Motor neuron (in vitro differentiated cells): ENCODE results near the gene WWOX. TPM values are rescaled to one million over a fixed set of nuclear protein-coding genes. Genes with fewer than 3 reads are reported as not detected.

Source experiments
- ATAC-seq, 8 experiments: fragments of 200-7000 bp; cut with Tn5 transposase; replicated peaks in 6 of 8; 2 replicates each; pipeline ENCODE4 v1.8.0; 2021; ENCODE audit warnings: mild to moderate bottlenecking in 8 of 8, moderate library complexity in 8 of 8
- H3K27ac ChIP-seq, 2 donors: fragments of 250-450 bp; sonication (Bioruptor Pico); 2 replicates each; pipeline ENCODE4 v1.9.0; 2021; ENCODE audit warnings: antibody characterized with exemption in 2 of 2, mild to moderate bottlenecking in 2 of 2, moderate library complexity in 1 of 2
- H3K4me1 ChIP-seq, 2 donors: fragments of 250-450 bp; sonication (Bioruptor Pico); replicated peaks in 1 of 2; 2 replicates each; pipeline ENCODE4 v1.6.1; 2021; ENCODE audit warnings: antibody characterized with exemption in 2 of 2, mild to moderate bottlenecking in 2 of 2, moderate library complexity in 1 of 2
- H3K4me3 ChIP-seq, 5 donors: fragments of 250-450 bp; sonication (Bioruptor Pico); 2 replicates each; pipeline ENCODE4 v1.9.0; 2021; ENCODE audit warnings: antibody characterized with exemption in 5 of 5, mild to moderate bottlenecking in 5 of 5, moderate library complexity in 4 of 5
- WGBS, 10 experiments: fragments of 450-650 bp; shearing (Covaris generic); methylation state at CpG; one replicate each; pipeline ENCODE4 v1.0.0; 2022; 5-methylcytosine and 5-hydroxymethylcytosine counted together
- in situ Hi-C, 9 experiments: fragments of 400-800 bp; cut with MboI; loops; one replicate each; pipeline ENCODE4 v1.15.0; 2021; ENCODE audit warnings: low sequenced_read_pairs in 9 of 9, low pct_unique_long_range_greater_than_20kb in 2 of 9; ENCODE audit not compliant: unreplicated experiment in 9 of 9
- total RNA-seq, 8 experiments: library from RNA; unstranded; fragments of 300-600 nt; gene quantifications; 2 replicates each; pipeline versions ENCODE4 v1.2.3 to v1.2.4, GENCODE V29; 2022

The WWOX gene
- total RNA-seq, 8 experiments from 2014 or later = 10.3 to 27.8 (median 12.3) TPM

DNA sequence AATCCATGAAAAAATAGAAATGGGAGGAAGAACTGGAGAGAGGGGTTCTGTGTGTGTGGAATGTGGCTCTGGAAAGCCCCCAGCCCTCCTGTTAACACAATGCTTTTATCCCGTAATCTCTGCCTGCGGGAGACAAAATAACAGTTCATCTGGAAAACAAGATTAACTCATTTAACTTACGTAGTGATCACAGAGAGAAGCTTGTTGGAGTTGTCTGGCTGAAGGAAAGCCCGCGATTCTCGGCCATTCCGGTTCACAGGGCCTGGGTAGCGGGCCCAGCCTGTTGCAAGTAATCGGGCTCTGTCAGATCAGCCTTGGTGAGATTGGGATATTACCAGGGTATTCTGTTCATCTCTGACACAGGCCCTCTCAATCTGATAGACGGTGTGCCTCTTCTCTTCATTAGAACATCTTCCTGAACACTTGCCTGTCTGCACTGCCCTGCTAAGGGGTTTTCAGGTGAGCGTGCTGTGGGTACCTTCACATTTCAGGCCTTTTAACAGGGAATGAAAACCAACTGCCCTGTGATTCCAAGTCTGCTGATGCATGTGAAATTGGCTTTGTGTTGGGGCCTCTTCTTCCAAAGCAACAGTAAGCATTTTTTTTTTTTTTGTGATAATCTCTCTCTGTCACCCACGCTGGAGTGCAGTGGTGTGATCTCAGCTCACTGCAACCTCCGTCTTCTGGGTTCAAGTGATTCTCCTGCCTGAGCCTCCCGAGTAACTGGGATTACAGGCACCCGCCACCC is 609.9 kb downstream of the WWOX start:
- ATAC-seq = peak in 3 of 8 experiments; percentile 12 to 81 (median 77)
- in situ Hi-C loops = no loop called here
- Histone ChIP-seq H3K4me3 (no peak overlapping the region), H3K27ac (no peak overlapping the region), H3K4me1 (no peaks in the 10 kb centered on the region)
- WGBS, 10 experiments = 45 to 100% (median 86%) methylated on average over 1 to 13 of the region's 15 CpGs; no CpG with 5 or more reads in 2 of the 10 experiments

DNA sequence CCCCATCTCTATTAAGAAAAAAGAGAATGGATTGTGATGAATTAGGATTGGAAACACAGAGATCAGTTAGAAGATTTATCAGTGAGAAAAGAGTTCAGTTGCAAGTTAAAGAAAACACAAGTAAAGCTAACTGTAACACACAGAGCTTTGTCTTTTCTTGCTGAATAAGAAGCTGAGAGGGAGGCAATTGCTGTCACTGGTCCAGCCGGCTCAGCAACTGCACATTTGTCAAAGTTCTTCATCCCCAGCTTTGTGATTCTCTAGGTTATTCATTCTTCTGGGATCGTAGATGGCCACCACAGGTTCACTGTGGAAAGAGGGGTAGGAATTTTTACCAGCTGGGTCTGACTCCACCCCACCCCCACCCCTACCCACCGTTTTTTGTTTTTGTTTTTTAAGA is 615.7 kb downstream of the WWOX start:
- WGBS, 10 experiments = 52 to 94% (median 86%) methylated on average over 1 to 3 of the region's 3 CpGs; no CpG with 5 or more reads in 5 of the 10 experiments
- Histone ChIP-seq H3K4me3 (no peak overlapping the region), H3K4me1 (peaks cover 0 to 5% of the 10 kb centered on the region in 2 donors), H3K27ac (no peak overlapping the region)
- no peak for ATAC-seq
- in situ Hi-C loops = no loop called here

GRCh38 chr16:78715673-78716072 is 616.2 kb downstream of the WWOX start:
- Histone ChIP-seq H3K4me3 (no peak overlapping the region), H3K27ac (no peak overlapping the region), H3K4me1 (peaks cover 0 to 5% of the 10 kb centered on the region in 2 donors)
- WGBS, 10 experiments = 0 to 100% (median 92%) methylated on average over 1 to 2 of the region's 4 CpGs; no CpG with 5 or more reads in 4 of the 10 experiments
- in situ Hi-C loops = no loop called here
- no peak for ATAC-seq

DNA sequence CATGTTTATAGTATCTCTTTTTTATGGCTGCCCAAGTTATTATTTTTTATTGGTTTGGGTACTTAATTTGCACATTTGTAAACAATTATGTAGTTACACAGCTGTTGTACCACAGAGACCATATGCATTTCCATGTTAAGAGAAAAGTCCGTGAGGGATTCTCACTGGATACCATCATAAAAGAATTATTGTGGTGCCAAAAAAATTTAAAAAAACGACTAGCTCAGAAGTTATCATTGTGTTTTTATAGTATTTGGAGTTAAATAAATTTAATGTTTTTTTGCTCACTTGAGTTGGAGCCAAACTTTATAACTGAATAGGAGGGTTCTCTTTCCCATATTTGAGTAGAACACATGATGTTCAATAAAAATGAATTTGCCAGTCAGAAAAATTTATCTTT is 618.7 kb downstream of the WWOX start:
- Histone ChIP-seq H3K4me1 (peaks cover 0 to 5% of the 10 kb centered on the region in 2 donors), H3K4me3 (no peak overlapping the region), H3K27ac (no peak overlapping the region)
- in situ Hi-C loops = no loop called here
- ATAC-seq = no peak
- 0 to 91% (median 73%) methylated on average over 1 to 2 of the region's 2 CpGs for WGBS, 10 experiments

DNA sequence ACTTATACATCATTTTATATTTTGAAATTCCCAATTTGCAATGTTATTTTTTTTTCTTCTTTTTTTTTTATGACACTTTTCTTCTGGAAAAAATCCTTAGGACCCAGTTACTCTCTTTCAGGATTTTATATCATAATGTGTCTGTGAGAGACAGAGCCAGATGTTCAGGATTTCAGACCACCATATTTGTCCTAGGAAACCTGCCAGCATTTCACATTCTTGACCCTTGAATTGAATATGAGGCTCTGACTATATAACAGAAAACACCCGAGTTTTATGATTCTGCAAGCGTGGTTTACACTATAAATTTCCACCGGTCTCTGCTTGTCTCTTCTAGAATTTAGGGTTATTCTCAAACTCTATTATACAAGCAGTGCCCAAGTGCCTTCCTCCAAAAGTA is 621.0 kb downstream of the WWOX start:
- no peak overlapping the region for H3K4me3 ChIP-seq
- H3K27ac ChIP-seq = no peak overlapping the region
- ATAC-seq = no peak
- H3K4me1 ChIP-seq = peaks cover 0 to 5% of the 10 kb centered on the region in 2 donors
- in situ Hi-C loops = no loop called here
- WGBS, 10 experiments = 13 to 96% (median 80%) methylated on average over 2 to 3 of the region's 3 CpGs; no CpG with 5 or more reads in 1 of the 10 experiments

- 10 to 100% (median 89%) methylated on average over 1 to 2 of the region's 2 CpGs; no CpG with 5 or more reads in 2 of the 10 experiments for WGBS, 10 experiments
- in situ Hi-C loops = no loop called here
- ATAC-seq = no peak
- no peaks in the 10 kb centered on the region for H3K4me1 ChIP-seq
- no peak overlapping the region for H3K4me3 ChIP-seq
- H3K27ac ChIP-seq = no peak overlapping the region
These were observed 628.1 kb downstream of the WWOX start for GRCh38 chr16:78727536-78727935.

DNA sequence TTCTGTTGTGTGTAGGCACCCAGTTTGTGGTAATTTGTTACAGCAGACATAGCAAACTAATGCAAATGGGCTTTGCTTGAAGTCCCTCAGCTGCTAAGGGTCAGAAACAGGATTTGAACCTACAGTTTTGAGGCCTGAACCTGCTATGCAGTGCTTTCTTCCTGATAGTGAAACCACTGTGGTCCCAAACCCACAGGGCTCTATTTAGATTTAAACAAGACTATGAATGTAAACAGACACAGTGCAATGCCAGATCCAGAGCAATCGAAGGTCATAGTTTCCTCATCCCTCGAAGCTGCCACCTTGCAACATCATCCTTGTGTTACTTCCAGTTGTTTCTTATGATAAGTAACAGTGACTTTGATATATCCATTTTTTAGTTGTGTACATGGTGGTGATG is 630.2 kb downstream of the WWOX start:
- in situ Hi-C loops = no loop called here
- Histone ChIP-seq H3K4me1 (no peaks in the 10 kb centered on the region), H3K27ac (no peak overlapping the region), H3K4me3 (no peak overlapping the region)
- ATAC-seq = no peak
- 17 to 92% (median 64%) methylated on average over 1 to 2 of the region's 2 CpGs; no CpG with 5 or more reads in 4 of the 10 experiments for WGBS, 10 experiments

- no peak for ATAC-seq
- H3K4me3 ChIP-seq = no peak overlapping the region
- WGBS, 10 experiments = 20 to 100% (median 61%) methylated on average over 1 of the region's 1 CpG; no CpG with 5 or more reads in 6 of the 10 experiments
- no peaks in the 10 kb centered on the region for H3K4me1 ChIP-seq
- H3K27ac ChIP-seq = no peak overlapping the region
- in situ Hi-C loops = no loop called here
These were observed 632.3 kb downstream of the WWOX start for GRCh38 chr16:78731785-78732184.

GRCh38 chr16:78732696-78733095 is 633.2 kb downstream of the WWOX start:
- in situ Hi-C loops = no loop called here
- no peak for ATAC-seq
- WGBS, 10 experiments = 44 to 88% (median 78%) methylated on average over 5 to 7 of the region's 7 CpGs
- Histone ChIP-seq H3K4me3 (no peak overlapping the region), H3K27ac (no peak overlapping the region), H3K4me1 (no peaks in the 10 kb centered on the region)

DNA sequence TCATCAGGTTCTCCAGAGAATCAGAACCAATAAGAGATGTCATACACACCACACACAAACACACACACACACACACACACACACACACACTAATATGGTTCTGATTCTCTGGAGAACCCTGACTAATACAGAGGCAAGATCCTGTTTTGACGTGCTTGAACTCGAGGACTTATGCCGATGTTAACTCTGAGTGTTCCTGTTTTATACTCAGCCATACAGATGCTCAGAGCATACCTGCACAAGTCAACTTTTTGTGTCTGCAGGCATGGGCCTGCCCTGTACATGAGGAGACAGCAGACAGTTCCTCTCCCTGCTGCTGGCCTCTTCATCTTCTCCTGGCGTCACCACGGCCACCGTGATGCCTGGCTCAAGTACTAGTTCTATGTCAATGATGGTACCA is 635.9 kb downstream of the WWOX start:
- no peak overlapping the region for H3K27ac ChIP-seq
- in situ Hi-C loops = no loop called here
- H3K4me3 ChIP-seq = no peak overlapping the region
- no peak for ATAC-seq
- peaks cover 0 to 5% of the 10 kb centered on the region in 2 donors for H3K4me1 ChIP-seq
- WGBS, 10 experiments = 70 to 94% (median 87%) methylated on average over 2 to 6 of the region's 6 CpGs; no CpG with 5 or more reads in 7 of the 10 experiments

DNA sequence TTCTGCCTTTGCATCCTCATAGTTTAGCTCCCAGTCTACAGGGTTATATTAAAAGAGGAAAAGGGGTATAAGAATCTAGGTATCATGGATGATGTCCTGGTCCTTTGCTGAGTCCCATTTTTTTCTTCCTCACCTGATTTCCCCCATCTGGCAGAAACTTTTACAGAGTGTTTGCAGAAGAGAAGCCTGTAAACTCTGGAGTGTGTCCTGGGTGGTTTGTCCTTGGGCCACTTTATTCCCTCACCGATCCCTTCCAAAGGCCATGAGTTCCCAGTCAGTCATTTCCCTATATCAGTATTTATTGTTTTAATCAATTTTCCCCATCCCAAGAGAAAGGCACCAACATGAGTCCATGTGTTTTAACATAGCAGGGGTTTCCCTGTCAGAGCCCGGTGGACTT is 638.2 kb downstream of the WWOX start:
- no peak overlapping the region for H3K27ac ChIP-seq
- 80 to 100% (median 83%) methylated on average over 1 to 2 of the region's 2 CpGs; no CpG with 5 or more reads in 3 of the 10 experiments for WGBS, 10 experiments
- ATAC-seq = no peak
- no peak overlapping the region for H3K4me3 ChIP-seq
- in situ Hi-C loops = no loop called here
- peaks cover 0 to 10% of the 10 kb centered on the region in 2 donors for H3K4me1 ChIP-seq

DNA sequence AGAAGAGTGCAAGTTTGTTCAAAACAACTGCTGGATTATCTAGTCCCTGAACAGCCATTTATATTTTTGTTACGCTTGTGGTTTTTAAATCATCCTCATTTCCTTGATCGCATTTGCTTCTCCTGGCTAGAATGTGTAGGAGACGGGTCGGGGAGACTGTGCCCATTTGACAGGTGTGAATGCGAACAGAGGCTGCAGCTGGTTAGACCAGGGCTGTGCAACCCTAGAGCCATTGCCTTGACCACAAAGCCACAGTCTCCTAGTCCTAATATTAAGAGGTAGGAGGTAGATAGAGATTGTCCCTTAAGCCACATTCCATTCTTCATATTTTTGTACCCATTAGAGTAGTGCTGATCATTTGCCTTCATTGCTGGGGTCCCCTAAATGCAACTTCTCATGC is 639.1 kb downstream of the WWOX start:
- no peak overlapping the region for H3K4me3 ChIP-seq
- H3K27ac ChIP-seq = no peak overlapping the region
- in situ Hi-C loops = no loop called here
- ATAC-seq = no peak
- H3K4me1 ChIP-seq = peaks cover 5 to 10% of the 10 kb centered on the region in 2 donors
- 60 to 100% (median 90%) methylated on average over 1 to 5 of the region's 5 CpGs; no CpG with 5 or more reads in 3 of the 10 experiments for WGBS, 10 experiments

GRCh38 chr16:78740269-78740668 is 640.8 kb downstream of the WWOX start:
- 53 to 90% (median 79%) methylated on average over 2 to 9 of the region's 12 CpGs; no CpG with 5 or more reads in 4 of the 10 experiments for WGBS, 10 experiments
- ATAC-seq = peak in 1 of 8 experiments; percentile 24
- H3K4me1 ChIP-seq = peaks cover 12 to 19% of the 10 kb centered on the region in 2 donors
- in situ Hi-C loops = no loop called here
- no peak overlapping the region for H3K4me3 ChIP-seq
- no peak overlapping the region for H3K27ac ChIP-seq
